HL-60/S4 treated with retinoic acid at 250 ng/mL for 4 days and 3 days (cell line): ENCODE data around the gene MEMO1.
"Not testable (repeated sequence)": the region's sequence is repeated elsewhere in the genome, so short reads cannot be mapped to it uniquely, and the experiment has no call there.

Experiments used
- in situ Hi-C: fragments of 300-500 bp; cut with MboI; formaldehyde crosslinking; loops from 2 replicates; pipeline ENCODE4 v1.7.0; 2022; ENCODE audit warnings: low sequenced_read_pairs

The MEMO1 gene

GRCh38 chr2:31958140-31958717, 52.6 kb downstream of the MEMO1 start:
- in situ Hi-C loops, result no loop called here

- in situ Hi-C loops, result no loop called here
Observed at GRCh38 chr2:31957354-31958139, 53.3 kb downstream of the MEMO1 start.

- in situ Hi-C loops, result not testable (repeated sequence)
Observed at GRCh38 chr2:31956934-31957333, 53.9 kb downstream of the MEMO1 start.

GRCh38 chr2:31956312-31956711, 54.5 kb downstream of the MEMO1 start:
- in situ Hi-C loops, result no loop called here

- in situ Hi-C loops, result not testable (repeated sequence)
Observed at GRCh38 chr2:31953095-31953494, 57.7 kb downstream of the MEMO1 start.

- in situ Hi-C loops, result no loop called here
Observed at GRCh38 chr2:31950946-31951562, 59.8 kb downstream of the MEMO1 start.

- in situ Hi-C loops, result no loop called here
Observed at GRCh38 chr2:31947871-31948270, 62.9 kb downstream of the MEMO1 start.

- in situ Hi-C loops, result no loop called here
Observed at GRCh38 chr2:31946838-31947237, 64.0 kb downstream of the MEMO1 start.

- in situ Hi-C loops, result no loop called here
Observed at GRCh38 chr2:31945572-31945935, 65.3 kb downstream of the MEMO1 start.

- in situ Hi-C loops, result no loop called here
Observed at GRCh38 chr2:31944828-31945571, 65.8 kb downstream of the MEMO1 start.

GRCh38 chr2:31943636-31944225, 67.1 kb downstream of the MEMO1 start:
- in situ Hi-C loops, result no loop called here

GRCh38 chr2:31940920-31941319, 69.9 kb downstream of the MEMO1 start:
- in situ Hi-C loops, result no loop called here

- in situ Hi-C loops, result no loop called here
Observed at GRCh38 chr2:31937741-31938140, 73.1 kb downstream of the MEMO1 start.

GRCh38 chr2:31935370-31935769, 75.4 kb downstream of the MEMO1 start:
- in situ Hi-C loops, result no loop called here

GRCh38 chr2:31933066-31933465, 77.7 kb downstream of the MEMO1 start:
- in situ Hi-C loops, result no loop called here

- in situ Hi-C loops, result no loop called here
Observed at GRCh38 chr2:31932589-31932988, 78.2 kb downstream of the MEMO1 start.

GRCh38 chr2:31931916-31932315, 78.9 kb downstream of the MEMO1 start:
- in situ Hi-C loops, result no loop called here

GRCh38 chr2:31925517-31925916, 85.3 kb downstream of the MEMO1 start:
- in situ Hi-C loops, result no loop called here

- in situ Hi-C loops, result no loop called here
Observed at GRCh38 chr2:31923662-31924061, 87.1 kb downstream of the MEMO1 start.

GRCh38 chr2:31922542-31923408, 88.0 kb downstream of the MEMO1 start:
- in situ Hi-C loops, result no loop called here
